Liver (tissue), 3 donors: Measurements from ENCODE around the gene RIN1.

Source experiments
- EGR1 ChIP-seq, 2 donors: IDR thresholded peaks; 2 replicates each; pipeline ENCODE4 v1.6.1; 2016 to 2018; ENCODE audit warnings: antibody characterized with exemption in 2 of 2, low read depth in 2 of 2
- SP1 ChIP-seq: IDR thresholded peaks from 2 replicates; pipeline ENCODE4 v1.6.1; 2018; ENCODE audit warnings: antibody characterized with exemption, mild to moderate bottlenecking
- TAF1 ChIP-seq: conservative IDR thresholded peaks from 2 replicates; pipeline ENCODE4 v1.6.1; 2016; ENCODE audit warnings: antibody characterized with exemption, mild to moderate bottlenecking
- YY1 ChIP-seq: IDR thresholded peaks from 2 replicates; pipeline ENCODE4 v1.6.1; 2016; ENCODE audit warnings: antibody characterized with exemption, mild to moderate bottlenecking
- TF ChIP-seq, protein P1 (sequence below): fragments of 150-350 bp; IDR thresholded peaks from 2 replicates; pipeline ENCODE4 v1.5.1; 2017; ENCODE audit warnings: improper control_type of control experiment, low read depth, low read length; ENCODE audit not compliant: missing input control
- TF ChIP-seq, protein P2 (sequence below): IDR thresholded peaks from 2 replicates; pipeline ENCODE4 v1.6.1; 2016; ENCODE audit warnings: antibody characterized with exemption
- TF ChIP-seq, protein P3 (sequence below): IDR thresholded peaks from 2 replicates; pipeline ENCODE4 v1.6.1; 2016; ENCODE audit warnings: antibody characterized with exemption, mild to moderate bottlenecking
- TF ChIP-seq, protein P4 (sequence below): IDR thresholded peaks from 2 replicates; pipeline ENCODE4 v1.6.1; 2016; ENCODE audit warnings: antibody characterized with exemption
- donor health status: healthy.
- donor health status: healthy.

DNA sequence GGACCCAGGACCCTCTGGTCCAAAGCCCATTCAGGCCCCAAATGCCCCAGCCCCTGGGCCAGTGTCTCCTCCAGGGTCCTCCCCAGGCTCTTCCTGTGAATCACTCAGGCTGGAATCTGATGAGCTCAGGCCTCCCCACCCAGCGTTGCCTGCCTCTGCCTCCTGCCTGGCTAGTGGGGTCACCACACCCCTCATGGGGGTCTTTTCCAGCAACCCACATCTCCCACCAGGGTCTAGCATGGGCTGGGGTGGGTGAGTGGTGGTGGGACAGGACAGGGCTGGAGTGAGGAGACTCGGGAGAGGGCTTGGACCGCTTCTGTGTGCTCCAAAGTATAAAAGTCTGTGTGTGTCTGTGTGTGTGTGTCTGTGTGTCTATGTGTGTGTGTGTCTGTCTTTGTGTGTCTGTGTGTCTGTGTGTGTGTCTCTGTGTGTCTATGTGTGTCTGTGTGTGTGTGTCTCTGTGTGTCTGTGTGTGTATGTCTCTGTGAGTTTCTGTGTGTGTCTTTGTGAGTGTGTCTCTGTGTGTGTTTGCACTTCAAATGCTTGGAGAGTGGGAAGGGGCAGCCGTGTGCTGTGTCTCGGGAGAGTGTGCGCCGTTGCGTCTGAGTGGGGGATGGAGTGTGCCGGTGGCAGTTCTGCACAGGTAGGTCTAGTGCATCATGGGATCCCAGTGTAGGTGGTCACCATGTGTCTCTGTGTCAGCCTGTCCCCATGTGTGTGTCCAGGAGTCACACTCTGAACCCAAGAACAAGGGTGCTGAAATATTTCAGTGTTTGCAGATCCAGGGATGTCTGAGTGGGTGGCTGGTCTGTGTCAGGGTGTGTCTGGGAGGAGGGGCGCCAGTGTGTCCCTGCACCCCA is 8.8 kb downstream of the RIN1 start:
- TF ChIP-seq TAF1 (no peak), SP1 (no peak), EGR1 (IDR thresholded peaks at IDR 0.05; ENCODE audit: low read depth in 2 of 2) (no peak), YY1 (no peak)
- TF ChIP-seq, protein P1, sequence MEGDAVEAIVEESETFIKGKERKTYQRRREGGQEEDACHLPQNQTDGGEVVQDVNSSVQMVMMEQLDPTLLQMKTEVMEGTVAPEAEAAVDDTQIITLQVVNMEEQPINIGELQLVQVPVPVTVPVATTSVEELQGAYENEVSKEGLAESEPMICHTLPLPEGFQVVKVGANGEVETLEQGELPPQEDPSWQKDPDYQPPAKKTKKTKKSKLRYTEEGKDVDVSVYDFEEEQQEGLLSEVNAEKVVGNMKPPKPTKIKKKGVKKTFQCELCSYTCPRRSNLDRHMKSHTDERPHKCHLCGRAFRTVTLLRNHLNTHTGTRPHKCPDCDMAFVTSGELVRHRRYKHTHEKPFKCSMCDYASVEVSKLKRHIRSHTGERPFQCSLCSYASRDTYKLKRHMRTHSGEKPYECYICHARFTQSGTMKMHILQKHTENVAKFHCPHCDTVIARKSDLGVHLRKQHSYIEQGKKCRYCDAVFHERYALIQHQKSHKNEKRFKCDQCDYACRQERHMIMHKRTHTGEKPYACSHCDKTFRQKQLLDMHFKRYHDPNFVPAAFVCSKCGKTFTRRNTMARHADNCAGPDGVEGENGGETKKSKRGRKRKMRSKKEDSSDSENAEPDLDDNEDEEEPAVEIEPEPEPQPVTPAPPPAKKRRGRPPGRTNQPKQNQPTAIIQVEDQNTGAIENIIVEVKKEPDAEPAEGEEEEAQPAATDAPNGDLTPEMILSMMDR: no peak
- TF ChIP-seq, protein P2, sequence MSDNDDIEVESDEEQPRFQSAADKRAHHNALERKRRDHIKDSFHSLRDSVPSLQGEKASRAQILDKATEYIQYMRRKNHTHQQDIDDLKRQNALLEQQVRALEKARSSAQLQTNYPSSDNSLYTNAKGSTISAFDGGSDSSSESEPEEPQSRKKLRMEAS: no peak
- TF ChIP-seq, protein P3, sequence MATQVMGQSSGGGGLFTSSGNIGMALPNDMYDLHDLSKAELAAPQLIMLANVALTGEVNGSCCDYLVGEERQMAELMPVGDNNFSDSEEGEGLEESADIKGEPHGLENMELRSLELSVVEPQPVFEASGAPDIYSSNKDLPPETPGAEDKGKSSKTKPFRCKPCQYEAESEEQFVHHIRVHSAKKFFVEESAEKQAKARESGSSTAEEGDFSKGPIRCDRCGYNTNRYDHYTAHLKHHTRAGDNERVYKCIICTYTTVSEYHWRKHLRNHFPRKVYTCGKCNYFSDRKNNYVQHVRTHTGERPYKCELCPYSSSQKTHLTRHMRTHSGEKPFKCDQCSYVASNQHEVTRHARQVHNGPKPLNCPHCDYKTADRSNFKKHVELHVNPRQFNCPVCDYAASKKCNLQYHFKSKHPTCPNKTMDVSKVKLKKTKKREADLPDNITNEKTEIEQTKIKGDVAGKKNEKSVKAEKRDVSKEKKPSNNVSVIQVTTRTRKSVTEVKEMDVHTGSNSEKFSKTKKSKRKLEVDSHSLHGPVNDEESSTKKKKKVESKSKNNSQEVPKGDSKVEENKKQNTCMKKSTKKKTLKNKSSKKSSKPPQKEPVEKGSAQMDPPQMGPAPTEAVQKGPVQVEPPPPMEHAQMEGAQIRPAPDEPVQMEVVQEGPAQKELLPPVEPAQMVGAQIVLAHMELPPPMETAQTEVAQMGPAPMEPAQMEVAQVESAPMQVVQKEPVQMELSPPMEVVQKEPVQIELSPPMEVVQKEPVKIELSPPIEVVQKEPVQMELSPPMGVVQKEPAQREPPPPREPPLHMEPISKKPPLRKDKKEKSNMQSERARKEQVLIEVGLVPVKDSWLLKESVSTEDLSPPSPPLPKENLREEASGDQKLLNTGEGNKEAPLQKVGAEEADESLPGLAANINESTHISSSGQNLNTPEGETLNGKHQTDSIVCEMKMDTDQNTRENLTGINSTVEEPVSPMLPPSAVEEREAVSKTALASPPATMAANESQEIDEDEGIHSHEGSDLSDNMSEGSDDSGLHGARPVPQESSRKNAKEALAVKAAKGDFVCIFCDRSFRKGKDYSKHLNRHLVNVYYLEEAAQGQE: no peak
- TF ChIP-seq, protein P4, sequence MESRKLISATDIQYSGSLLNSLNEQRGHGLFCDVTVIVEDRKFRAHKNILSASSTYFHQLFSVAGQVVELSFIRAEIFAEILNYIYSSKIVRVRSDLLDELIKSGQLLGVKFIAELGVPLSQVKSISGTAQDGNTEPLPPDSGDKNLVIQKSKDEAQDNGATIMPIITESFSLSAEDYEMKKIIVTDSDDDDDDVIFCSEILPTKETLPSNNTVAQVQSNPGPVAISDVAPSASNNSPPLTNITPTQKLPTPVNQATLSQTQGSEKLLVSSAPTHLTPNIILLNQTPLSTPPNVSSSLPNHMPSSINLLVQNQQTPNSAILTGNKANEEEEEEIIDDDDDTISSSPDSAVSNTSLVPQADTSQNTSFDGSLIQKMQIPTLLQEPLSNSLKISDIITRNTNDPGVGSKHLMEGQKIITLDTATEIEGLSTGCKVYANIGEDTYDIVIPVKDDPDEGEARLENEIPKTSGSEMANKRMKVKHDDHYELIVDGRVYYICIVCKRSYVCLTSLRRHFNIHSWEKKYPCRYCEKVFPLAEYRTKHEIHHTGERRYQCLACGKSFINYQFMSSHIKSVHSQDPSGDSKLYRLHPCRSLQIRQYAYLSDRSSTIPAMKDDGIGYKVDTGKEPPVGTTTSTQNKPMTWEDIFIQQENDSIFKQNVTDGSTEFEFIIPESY: no peak
